Measurements from ENCODE around the gene PARP11.

GRCh38 chr12:3896801-3897351, 23.7 kb upstream of the PARP11 start:
- no peak for TF ChIP-seq CTCF (IDR thresholded peaks at IDR 0.05)
- no peak for TF ChIP-seq POLR2A (IDR thresholded peaks at IDR 0.05)

Data from uterus (tissue), 2 donors.